SH-SY5Y (cell line): ENCODE data around the gene ADIPOQ.

ENCODE experiments used
- GATA2 ChIP-seq: IDR thresholded peaks from 2 replicates; pipeline ENCODE4 v1.6.1; 2011; ENCODE audit warnings: mild to moderate bottlenecking, low read depth, low read length
- GATA3 ChIP-seq: IDR thresholded peaks from 2 replicates; pipeline ENCODE4 v1.6.1; 2011; ENCODE audit warnings: low read depth, mild to moderate bottlenecking, low read length, moderate library complexity

GRCh38 chr3:186847437-186847836 lies 4.9 kb downstream of the ADIPOQ start:
- TF ChIP-seq GATA2 (no peak), GATA3 (no peak)
